MM.1S (cell line): ENCODE data around the gene PRCC.

Experiments used
- DNase-seq: peaks from one replicate; pipeline ENCODE4 v3.0.0-alpha.2; 2015
- H2AFZ ChIP-seq: fragments of 300-600 bp; sonication (generic); 2 replicates; pipeline ENCODE4 v1.6.0; 2016; ENCODE audit warnings: antibody characterized with exemption, low read length
- H3F3A ChIP-seq: fragments of 300-600 bp; sonication (generic); 2 replicates; pipeline ENCODE4 v1.6.1; 2016; ENCODE audit warnings: mild to moderate bottlenecking, antibody characterized with exemption, low read length, moderate library complexity, mixed read lengths; ENCODE audit not compliant: insufficient read depth
- H3K27ac ChIP-seq: fragments of 300-600 bp; sonication (generic); 2 replicates; pipeline ENCODE4 v1.5.1; 2016; ENCODE audit warnings: mild to moderate bottlenecking, low read length
- H3K27me3 ChIP-seq: fragments of 300-600 bp; sonication (generic); replicated peaks from 2 replicates; pipeline ENCODE4 v1.6.0; 2016; ENCODE audit warnings: low read length; ENCODE audit not compliant: insufficient read depth
- H3K36me3 ChIP-seq: fragments of 300-600 bp; sonication (generic); replicated peaks from 2 replicates; pipeline ENCODE4 v1.6.1; 2016; ENCODE audit warnings: mild to moderate bottlenecking, low read length, mixed read lengths; ENCODE audit not compliant: insufficient read depth
- H3K4me1 ChIP-seq: fragments of 300-600 bp; sonication (generic); 2 replicates; pipeline ENCODE4 v1.6.1; 2016; ENCODE audit warnings: low read length, mixed read lengths
- H3K4me2 ChIP-seq: fragments of 300-600 bp; sonication (generic); 2 replicates; pipeline ENCODE4 v1.6.0; 2016; ENCODE audit warnings: low read depth, low read length
- H3K4me3 ChIP-seq: fragments of 300-600 bp; sonication (generic); 2 replicates; pipeline ENCODE4 v1.5.1; 2016; ENCODE audit warnings: low read length, mixed read lengths
- H3K79me2 ChIP-seq: fragments of 300-600 bp; sonication (generic); 2 replicates; pipeline ENCODE4 v1.6.1; 2016; ENCODE audit warnings: mixed run types, low read length, mixed read lengths
- H3K9ac ChIP-seq: fragments of 300-600 bp; sonication (generic); 2 replicates; pipeline ENCODE4 v1.6.1; 2016; ENCODE audit warnings: low read length, mixed read lengths
- H3K9me2 ChIP-seq: fragments of 300-600 bp; sonication (generic); replicated peaks from 2 replicates; pipeline ENCODE4 v1.6.1; 2016; ENCODE audit warnings: mild to moderate bottlenecking, low read length, mixed read lengths; ENCODE audit not compliant: insufficient read depth
- H3K9me3 ChIP-seq: fragments of 300-600 bp; sonication (generic); replicated peaks from 2 replicates; pipeline ENCODE4 v1.6.1; 2016; ENCODE audit warnings: mild to moderate bottlenecking, low read length, mixed read lengths; ENCODE audit not compliant: insufficient read depth
- H4K20me1 ChIP-seq: fragments of 300-600 bp; sonication (generic); 2 replicates; pipeline ENCODE4 v1.6.1; 2016; ENCODE audit warnings: mild to moderate bottlenecking, low read length, moderate library complexity, mixed read lengths; ENCODE audit not compliant: insufficient read depth
- CTCF ChIP-seq: fragments of 300-600 bp; sonication (generic); IDR thresholded peaks from 2 replicates; pipeline ENCODE4 v1.5.1; 2016; ENCODE audit warnings: antibody characterized with exemption, low read length, mixed read lengths
- EZH2 ChIP-seq: fragments of 300-600 bp; sonication (generic); optimal IDR thresholded peaks from 2 replicates; pipeline ENCODE3; 2017; ENCODE audit warnings: low read depth, mild to moderate bottlenecking, antibody characterized with exemption, low read length, mixed read lengths
- EZH2phosphoT487 ChIP-seq: fragments of 300-600 bp; sonication (generic); IDR thresholded peaks from 2 replicates; pipeline ENCODE4 v1.6.1; 2018; ENCODE audit warnings: antibody characterized with exemption, low read length

PRCC gene

DNA sequence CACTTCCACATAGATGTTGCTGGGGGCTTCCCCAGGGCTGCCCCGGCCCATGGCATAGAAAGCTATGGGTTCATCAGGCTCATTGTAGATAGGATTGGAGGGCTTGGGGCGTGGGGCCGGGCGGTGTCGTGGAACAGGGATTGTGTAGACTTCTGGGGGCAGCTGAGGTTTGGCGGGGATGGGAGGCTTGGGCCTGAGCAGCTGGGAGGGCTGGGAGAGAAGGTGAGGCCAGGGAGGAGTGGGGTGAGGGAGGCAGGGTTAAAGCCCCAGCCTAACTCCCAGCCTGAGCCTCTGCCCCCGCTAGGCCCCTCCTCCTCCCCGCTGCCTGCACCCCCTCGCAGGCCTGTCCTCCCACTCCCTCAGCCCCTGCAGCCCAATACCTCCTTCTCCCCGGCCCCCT is 41.9 kb downstream of the PRCC start:
- no peak overlapping the region for H3K27ac ChIP-seq
- H3F3A ChIP-seq, result no peaks in the 10 kb centered on the region

GRCh38 chr1:156809711-156810366 is 42.5 kb downstream of the PRCC start:
- no peaks in the 10 kb centered on the region for H3K9me2 ChIP-seq
- H2AFZ ChIP-seq, result no peak overlapping the region
- H3K79me2 ChIP-seq, result no peaks in the 10 kb centered on the region
- H3F3A ChIP-seq, result no peaks in the 10 kb centered on the region
- H3K36me3 ChIP-seq, result no peaks in the 10 kb centered on the region
- H3K27ac ChIP-seq, result no peak overlapping the region
- no peaks in the 10 kb centered on the region for H3K27me3 ChIP-seq
- no peak overlapping the region for H3K4me2 ChIP-seq
- peaks cover 9% of the 10 kb centered on the region for H3K4me1 ChIP-seq
- H3K9ac ChIP-seq, result no peak overlapping the region
- no peak overlapping the region for H3K4me3 ChIP-seq
- DNase-seq, result no peak
- H3K9me3 ChIP-seq, result no peaks in the 10 kb centered on the region
- H4K20me1 ChIP-seq, result no peaks in the 10 kb centered on the region
- TF ChIP-seq CTCF (no peak), EZH2 (no peak), EZH2phosphoT487 (no peak)

More for the DNA sequence above, 41.9 kb downstream of the PRCC start:
- no peak overlapping the region for H3K4me3 ChIP-seq
- TF ChIP-seq EZH2phosphoT487, result no peak
- no peak for TF ChIP-seq EZH2
- TF ChIP-seq CTCF, result no peak
- no peak for DNase-seq
- H2AFZ ChIP-seq, result no peak overlapping the region
- H3K27me3 ChIP-seq, result no peaks in the 10 kb centered on the region
- H3K4me1 ChIP-seq, result peaks cover 12% of the 10 kb centered on the region
- no peaks in the 10 kb centered on the region for H4K20me1 ChIP-seq
- H3K79me2 ChIP-seq, result no peaks in the 10 kb centered on the region
- no peaks in the 10 kb centered on the region for H3K9me2 ChIP-seq
- H3K9me3 ChIP-seq, result no peaks in the 10 kb centered on the region
- H3K4me2 ChIP-seq, result no peak overlapping the region
- H3K36me3 ChIP-seq, result no peaks in the 10 kb centered on the region
- H3K9ac ChIP-seq, result no peak overlapping the region

- Histone ChIP-seq H3K4me2 (no peak overlapping the region), H3K79me2 (no peaks in the 10 kb centered on the region), H3F3A (no peaks in the 10 kb centered on the region), H2AFZ (no peak overlapping the region), H3K4me1 (peaks cover 13% of the 10 kb centered on the region), H3K4me3 (no peak overlapping the region), H3K36me3 (no peaks in the 10 kb centered on the region), H3K9me3 (no peaks in the 10 kb centered on the region), H3K27me3 (no peaks in the 10 kb centered on the region), H3K9ac (no peak overlapping the region), H4K20me1 (no peaks in the 10 kb centered on the region), H3K9me2 (no peaks in the 10 kb centered on the region), H3K27ac (no peak overlapping the region)
- DNase-seq, result no peak
- TF ChIP-seq EZH2phosphoT487 (no peak), EZH2 (no peak), CTCF (no peak)
Observed at GRCh38 chr1:156811168-156811567, 43.8 kb downstream of the PRCC start.
